ENCODE measurements around the gene SMCHD1. TPM values are rescaled to one million over a fixed set of nuclear protein-coding genes. Genes with fewer than 3 reads are reported as not detected.
A peak's percentile ranks its signal among the peaks of the same experiment; 100 is the strongest.
"Not testable (repeated sequence)": the region's sequence is repeated elsewhere in the genome, so short reads cannot be mapped to it uniquely, and the experiment has no call there.

Gene SMCHD1
- total RNA-seq, 1 donor from 2014 or later: 29.7 TPM

DNA sequence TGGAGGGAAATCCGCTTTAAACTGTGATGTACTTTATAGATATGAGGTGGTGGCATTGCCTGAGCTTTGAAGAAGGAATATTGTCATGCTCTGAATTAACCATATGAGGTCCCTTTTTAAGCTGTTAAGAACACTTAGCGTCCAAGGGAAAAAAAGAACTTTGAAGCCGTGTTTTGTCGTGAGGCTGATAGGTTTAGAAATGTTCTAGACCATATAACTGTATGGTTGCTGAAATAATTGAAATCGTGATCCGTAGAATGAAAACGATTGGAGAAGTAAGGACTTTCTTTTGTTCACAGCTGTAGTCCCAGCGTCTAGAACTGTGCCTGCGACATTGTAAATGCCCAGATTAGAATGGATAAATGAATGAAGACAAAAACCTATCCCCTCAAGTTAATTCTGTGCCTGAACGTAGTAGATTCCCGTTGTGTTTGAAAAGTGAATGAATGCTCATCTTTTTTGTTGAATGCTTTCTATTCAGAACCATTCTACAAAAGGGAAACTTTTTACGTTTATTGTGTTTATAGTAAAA is 1.5 kb downstream of the SMCHD1 start:
- Histone ChIP-seq H2AFZ (ENCODE audit: low read depth, low read length) (no peak overlapping the region), H3K27ac (ENCODE audit: low read depth, low read length) (peak overlapping the region; percentile 91)
- no peak for DNase-seq (ENCODE audit: low read depth)

DNA sequence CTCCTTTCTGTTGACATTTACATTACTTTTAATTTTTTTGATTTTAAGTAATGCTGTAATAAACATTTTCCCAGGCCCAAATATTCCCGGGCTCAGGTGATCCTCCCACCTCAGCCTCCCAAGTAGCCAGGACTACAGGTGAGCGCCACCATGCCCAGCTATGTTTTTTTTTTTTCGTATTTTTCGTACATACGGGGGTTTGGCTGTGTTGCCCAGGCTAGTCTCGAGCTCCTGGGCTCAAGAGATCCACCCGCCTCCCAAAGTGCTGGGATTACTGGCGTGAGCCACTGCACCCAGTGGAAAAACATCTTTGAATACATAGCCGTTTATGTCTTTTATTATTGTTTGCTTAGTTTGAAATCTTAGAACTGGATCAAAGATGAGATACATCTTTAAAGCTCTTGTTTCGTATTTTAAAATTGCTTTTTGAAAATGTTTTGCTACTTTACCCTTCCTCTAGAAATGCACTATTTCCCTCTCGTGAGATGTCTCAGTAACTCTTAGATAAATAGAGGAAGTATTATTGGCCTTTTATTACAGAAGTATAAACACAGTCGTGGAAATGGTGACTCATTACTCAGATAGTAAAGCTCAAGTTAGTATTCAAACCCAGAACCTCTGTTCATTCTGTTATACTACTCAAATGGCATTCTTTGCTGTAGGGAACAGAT is 2.4 kb downstream of the SMCHD1 start:
- H3K9me3 ChIP-seq (ENCODE audit: insufficient read depth, low read depth, low read length): no peaks in the 10 kb centered on the region
- H3K4me1 ChIP-seq (ENCODE audit: insufficient read depth, low read length): peaks cover 8% of the 10 kb centered on the region
- H3K27me3 ChIP-seq (ENCODE audit: insufficient read depth, low read length): no peaks in the 10 kb centered on the region
- peaks cover 37% of the 10 kb centered on the region for H4K20me1 ChIP-seq (ENCODE audit: insufficient read depth, low read length)
- H3K9ac ChIP-seq (ENCODE audit: low read length): no peak overlapping the region
- TF ChIP-seq EZH2 (IDR thresholded peaks at IDR 0.05; ENCODE audit: insufficient read depth, low read length): no peak
- TF ChIP-seq, protein P1, sequence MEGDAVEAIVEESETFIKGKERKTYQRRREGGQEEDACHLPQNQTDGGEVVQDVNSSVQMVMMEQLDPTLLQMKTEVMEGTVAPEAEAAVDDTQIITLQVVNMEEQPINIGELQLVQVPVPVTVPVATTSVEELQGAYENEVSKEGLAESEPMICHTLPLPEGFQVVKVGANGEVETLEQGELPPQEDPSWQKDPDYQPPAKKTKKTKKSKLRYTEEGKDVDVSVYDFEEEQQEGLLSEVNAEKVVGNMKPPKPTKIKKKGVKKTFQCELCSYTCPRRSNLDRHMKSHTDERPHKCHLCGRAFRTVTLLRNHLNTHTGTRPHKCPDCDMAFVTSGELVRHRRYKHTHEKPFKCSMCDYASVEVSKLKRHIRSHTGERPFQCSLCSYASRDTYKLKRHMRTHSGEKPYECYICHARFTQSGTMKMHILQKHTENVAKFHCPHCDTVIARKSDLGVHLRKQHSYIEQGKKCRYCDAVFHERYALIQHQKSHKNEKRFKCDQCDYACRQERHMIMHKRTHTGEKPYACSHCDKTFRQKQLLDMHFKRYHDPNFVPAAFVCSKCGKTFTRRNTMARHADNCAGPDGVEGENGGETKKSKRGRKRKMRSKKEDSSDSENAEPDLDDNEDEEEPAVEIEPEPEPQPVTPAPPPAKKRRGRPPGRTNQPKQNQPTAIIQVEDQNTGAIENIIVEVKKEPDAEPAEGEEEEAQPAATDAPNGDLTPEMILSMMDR (IDR thresholded peaks at IDR 0.05; ENCODE audit: insufficient read depth, low read depth, low read length): no peak
- peak; percentile 86 for DNase-seq (ENCODE audit: low read depth)
- no peaks in the 10 kb centered on the region for H3K36me3 ChIP-seq (ENCODE audit: insufficient read depth, low read length)
- no peak overlapping the region for H2AFZ ChIP-seq (ENCODE audit: low read depth, low read length)
- Mint-ChIP-seq H3K9me3 (ENCODE audit: unreplicated experiment) (no peaks in the 10 kb centered on the region), H3K27ac (ENCODE audit: unreplicated experiment) (peak overlapping the region; percentile 55), H3K4me1 (ENCODE audit: low read depth, unreplicated experiment) (peaks cover 10% of the 10 kb centered on the region), H3K27me3 (ENCODE audit: low read depth, unreplicated experiment) (peaks cover 6% of the 10 kb centered on the region), H3K36me3 (ENCODE audit: low read depth, unreplicated experiment) (no peaks in the 10 kb centered on the region), H3K4me3 (ENCODE audit: unreplicated experiment) (peak overlapping the region; percentile 79)
- H3K4me3 ChIP-seq (ENCODE audit: insufficient read depth, low read depth, low read length): peak overlapping the region; percentile 28
- H3K79me2 ChIP-seq (ENCODE audit: insufficient read depth, low read length): peaks cover 68% of the 10 kb centered on the region
- H3K27ac ChIP-seq (ENCODE audit: low read depth, low read length): peak overlapping the region; percentile 40
- FAIRE-seq: no peak
- H3K4me2 ChIP-seq (ENCODE audit: low read length): peak overlapping the region; percentile 89

More for the DNA sequence above, 1.5 kb downstream of the SMCHD1 start:
- FAIRE-seq: no peak
- Histone ChIP-seq H3K79me2 (ENCODE audit: insufficient read depth, low read length) (peaks cover 59% of the 10 kb centered on the region), H3K4me3 (ENCODE audit: insufficient read depth, low read depth, low read length) (peak overlapping the region; percentile 71), H3K9ac (ENCODE audit: low read length) (peak overlapping the region; percentile 93), H3K4me1 (ENCODE audit: insufficient read depth, low read length) (peaks cover 8% of the 10 kb centered on the region), H3K9me3 (ENCODE audit: insufficient read depth, low read depth, low read length) (no peaks in the 10 kb centered on the region), H4K20me1 (ENCODE audit: insufficient read depth, low read length) (peaks cover 34% of the 10 kb centered on the region), H3K36me3 (ENCODE audit: insufficient read depth, low read length) (no peaks in the 10 kb centered on the region), H3K4me2 (ENCODE audit: low read length) (peak overlapping the region; percentile 89), H3K27me3 (ENCODE audit: insufficient read depth, low read length) (no peaks in the 10 kb centered on the region)
- peak overlapping the region; percentile 93 for H3K4me3 Mint-ChIP-seq (ENCODE audit: unreplicated experiment)
- H3K36me3 Mint-ChIP-seq (ENCODE audit: low read depth, unreplicated experiment): no peaks in the 10 kb centered on the region
- TF ChIP-seq, protein P1 (IDR thresholded peaks at IDR 0.05; ENCODE audit: insufficient read depth, low read depth, low read length): no peak
- no peak for TF ChIP-seq EZH2 (IDR thresholded peaks at IDR 0.05; ENCODE audit: insufficient read depth, low read length)
- peak overlapping the region; percentile 88 for H3K27ac Mint-ChIP-seq (ENCODE audit: unreplicated experiment)
- H3K9me3 Mint-ChIP-seq (ENCODE audit: unreplicated experiment): no peaks in the 10 kb centered on the region
- H3K27me3 Mint-ChIP-seq (ENCODE audit: low read depth, unreplicated experiment): peaks cover 7% of the 10 kb centered on the region
- peaks cover 10% of the 10 kb centered on the region for H3K4me1 Mint-ChIP-seq (ENCODE audit: low read depth, unreplicated experiment)

DNA sequence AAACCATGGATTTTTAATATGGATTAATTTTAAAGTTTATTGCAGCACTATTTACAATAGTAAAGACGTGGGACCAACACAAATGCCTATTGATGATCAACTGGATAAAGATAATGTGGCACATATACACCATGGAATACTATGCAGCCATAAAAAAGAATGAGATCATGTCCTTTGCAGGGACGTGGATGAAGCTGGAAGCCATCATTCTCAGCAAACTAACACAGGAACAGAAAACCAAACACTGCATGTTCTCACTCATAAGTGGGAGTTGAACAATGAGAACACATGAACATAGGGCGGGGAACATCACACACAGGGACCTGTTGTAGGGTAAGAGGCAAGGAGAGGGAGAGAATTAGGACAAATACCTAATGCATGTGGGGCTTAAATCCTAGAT is 5.3 kb downstream of the SMCHD1 start:
- H3K27ac ChIP-seq (ENCODE audit: low read depth, low read length); H3K36me3 Mint-ChIP-seq (ENCODE audit: low read depth, unreplicated experiment); H3K36me3 ChIP-seq (ENCODE audit: insufficient read depth, low read length); H3K4me3 Mint-ChIP-seq (ENCODE audit: unreplicated experiment); FAIRE-seq; H3K27ac Mint-ChIP-seq (ENCODE audit: unreplicated experiment); H3K4me1 ChIP-seq (ENCODE audit: insufficient read depth, low read length); DNase-seq (ENCODE audit: low read depth); H3K27me3 ChIP-seq (ENCODE audit: insufficient read depth, low read length); H3K4me2 ChIP-seq (ENCODE audit: low read length); H3K9me3 ChIP-seq (ENCODE audit: insufficient read depth, low read depth, low read length); H3K4me3 ChIP-seq (ENCODE audit: insufficient read depth, low read depth, low read length); H2AFZ ChIP-seq (ENCODE audit: low read depth, low read length); H3K27me3 Mint-ChIP-seq (ENCODE audit: low read depth, unreplicated experiment); H3K9me3 Mint-ChIP-seq (ENCODE audit: unreplicated experiment); H3K9ac ChIP-seq (ENCODE audit: low read length): not testable (repeated sequence)
- H4K20me1 ChIP-seq (ENCODE audit: insufficient read depth, low read length): peaks cover 63% of the 10 kb centered on the region
- H3K4me1 Mint-ChIP-seq (ENCODE audit: low read depth, unreplicated experiment): peaks cover 10% of the 10 kb centered on the region
- peaks cover 97% of the 10 kb centered on the region for H3K79me2 ChIP-seq (ENCODE audit: insufficient read depth, low read length)

DNA sequence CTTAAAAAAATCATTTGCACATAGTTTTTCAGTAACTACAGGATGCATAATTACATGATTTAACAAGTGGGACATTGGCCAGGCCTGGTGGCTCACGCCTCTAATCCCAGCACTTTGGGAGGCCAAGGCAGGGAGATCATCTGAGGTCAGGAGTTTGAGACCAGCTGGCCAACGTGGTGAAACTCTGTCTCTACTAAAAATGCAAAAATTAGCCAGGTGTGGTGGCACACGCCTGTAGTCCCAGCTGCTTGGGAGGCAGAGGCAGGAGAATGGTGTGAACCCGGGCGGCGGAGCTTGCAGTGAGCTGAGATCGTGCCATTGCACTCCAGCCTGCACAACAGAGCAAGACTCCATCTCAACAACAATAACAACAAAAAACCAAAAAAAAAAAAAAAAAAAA is 6.8 kb downstream of the SMCHD1 start:
- not testable (repeated sequence) for H3K9me3 Mint-ChIP-seq (ENCODE audit: unreplicated experiment); H3K4me3 ChIP-seq (ENCODE audit: insufficient read depth, low read depth, low read length); DNase-seq (ENCODE audit: low read depth); H3K4me1 ChIP-seq (ENCODE audit: insufficient read depth, low read length); H3K9me3 ChIP-seq (ENCODE audit: insufficient read depth, low read depth, low read length); H2AFZ ChIP-seq (ENCODE audit: low read depth, low read length); H3K27me3 Mint-ChIP-seq (ENCODE audit: low read depth, unreplicated experiment); H3K27ac ChIP-seq (ENCODE audit: low read depth, low read length); H3K27ac Mint-ChIP-seq (ENCODE audit: unreplicated experiment); H3K36me3 ChIP-seq (ENCODE audit: insufficient read depth, low read length); H3K36me3 Mint-ChIP-seq (ENCODE audit: low read depth, unreplicated experiment); FAIRE-seq; H3K27me3 ChIP-seq (ENCODE audit: insufficient read depth, low read length); H3K9ac ChIP-seq (ENCODE audit: low read length); H3K4me3 Mint-ChIP-seq (ENCODE audit: unreplicated experiment); H3K4me2 ChIP-seq (ENCODE audit: low read length)
- peaks cover 56% of the 10 kb centered on the region for H4K20me1 ChIP-seq (ENCODE audit: insufficient read depth, low read length)
- H3K79me2 ChIP-seq (ENCODE audit: insufficient read depth, low read length): peaks cover 97% of the 10 kb centered on the region
- peaks cover 10% of the 10 kb centered on the region for H3K4me1 Mint-ChIP-seq (ENCODE audit: low read depth, unreplicated experiment)
